ENCODE data around the gene RPL36A. TPM values are rescaled to one million over a fixed set of nuclear protein-coding genes. Genes with fewer than 3 reads are reported as not detected.

RPL36A gene
- total RNA-seq, 1 donor from 2014 or later, result 427 TPM

DNA sequence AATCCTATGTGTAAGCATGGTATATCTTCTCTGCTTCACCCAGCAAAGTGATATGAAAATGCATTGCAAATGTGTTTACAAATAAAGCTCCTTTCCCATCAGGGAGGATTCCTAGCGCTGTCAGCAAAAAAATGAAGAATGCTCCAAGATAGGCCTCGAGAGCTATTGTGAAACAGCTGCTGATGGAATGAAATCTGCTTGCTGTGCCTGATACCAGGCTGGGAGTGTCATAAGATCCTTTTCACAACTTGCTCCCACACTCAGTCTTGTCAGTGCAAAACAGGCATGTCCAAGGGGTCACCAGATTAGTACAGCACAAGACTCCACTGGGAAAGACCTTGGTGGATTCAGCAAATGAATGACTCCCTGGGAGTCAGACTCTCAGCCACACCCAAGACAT is 51.3 kb downstream of the RPL36A start:
- no peak for DNase-seq (ENCODE audit: low spot score)

Other genes starting within 250 kb of the RPL36A start
- gene DRP2, start 171.2 kb upstream of the RPL36A start, total RNA-seq, result 2.1 TPM
- gene TAF7L, start 99.7 kb upstream of the RPL36A start, total RNA-seq, result 0.18 TPM
- 16.7 TPM for gene TIMM8A, start 42.3 kb upstream of the RPL36A start, total RNA-seq
- 7.9 TPM for gene BTK, start 4.8 kb upstream of the RPL36A start, total RNA-seq
- gene GLA, start 16.9 kb downstream of the RPL36A start, total RNA-seq, result 13.7 TPM
- 64.0 TPM for gene HNRNPH2, start 17.2 kb downstream of the RPL36A start, total RNA-seq
- gene ARMCX4, start 94.4 kb downstream of the RPL36A start, total RNA-seq, result 29.8 TPM
- 17.6 TPM for gene ARMCX1, start 159.5 kb downstream of the RPL36A start, total RNA-seq
- 57.4 TPM for gene ARMCX6, start 227.0 kb downstream of the RPL36A start, total RNA-seq
- gene ARMCX3, start 232.1 kb downstream of the RPL36A start, total RNA-seq, result 53.3 TPM